B cell (primary cell): ENCODE data around the gene SCUBE1.

ENCODE experiments used
- EZH2 ChIP-seq: IDR thresholded peaks from 2 replicates; pipeline ENCODE4 v1.6.1; 2012; ENCODE audit warnings: borderline replicate concordance, low read depth, mild to moderate bottlenecking, moderate library complexity, low read length; ENCODE audit not compliant: insufficient read depth, poor library complexity, severe bottlenecking
- TF ChIP-seq, protein P1 (sequence below): fragments of 200-600 bp; IDR thresholded peaks from one replicate; pipeline ENCODE4 v1.8.0; 2022; ENCODE audit warnings: antibody characterized with exemption, mild to moderate bottlenecking

DNA sequence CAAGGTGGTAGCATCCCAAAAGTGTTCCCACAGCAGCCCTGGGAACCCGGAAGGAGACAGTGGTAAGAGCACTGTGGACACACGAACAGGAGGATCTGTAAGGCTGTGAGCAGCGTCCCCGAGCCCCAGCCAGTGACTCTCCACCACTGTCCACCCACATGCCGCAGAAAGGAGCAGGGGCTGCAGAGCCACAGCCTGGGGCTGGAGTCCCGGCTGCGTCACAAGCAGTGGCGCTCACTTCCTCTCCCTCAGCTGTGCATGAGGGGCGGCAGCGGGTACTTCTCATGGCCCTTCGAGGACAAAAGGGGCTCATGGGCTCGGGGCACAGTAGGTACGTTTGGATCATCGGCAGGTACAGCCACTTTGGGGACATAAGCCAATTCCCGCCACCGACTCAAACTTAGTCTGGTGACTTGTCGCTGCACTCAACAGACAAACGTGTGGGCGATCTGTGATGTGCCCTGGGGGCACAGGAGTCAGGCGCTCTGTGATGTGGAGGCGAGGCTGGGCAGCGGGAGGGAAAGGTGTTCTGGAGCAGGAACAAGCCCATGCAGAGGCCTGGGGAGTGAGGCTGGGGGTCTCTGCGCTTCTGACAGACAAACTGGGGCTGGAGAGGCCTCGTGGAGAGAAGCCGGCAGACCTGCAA is 68.5 kb downstream of the SCUBE1 start:
- TF ChIP-seq, protein P1, sequence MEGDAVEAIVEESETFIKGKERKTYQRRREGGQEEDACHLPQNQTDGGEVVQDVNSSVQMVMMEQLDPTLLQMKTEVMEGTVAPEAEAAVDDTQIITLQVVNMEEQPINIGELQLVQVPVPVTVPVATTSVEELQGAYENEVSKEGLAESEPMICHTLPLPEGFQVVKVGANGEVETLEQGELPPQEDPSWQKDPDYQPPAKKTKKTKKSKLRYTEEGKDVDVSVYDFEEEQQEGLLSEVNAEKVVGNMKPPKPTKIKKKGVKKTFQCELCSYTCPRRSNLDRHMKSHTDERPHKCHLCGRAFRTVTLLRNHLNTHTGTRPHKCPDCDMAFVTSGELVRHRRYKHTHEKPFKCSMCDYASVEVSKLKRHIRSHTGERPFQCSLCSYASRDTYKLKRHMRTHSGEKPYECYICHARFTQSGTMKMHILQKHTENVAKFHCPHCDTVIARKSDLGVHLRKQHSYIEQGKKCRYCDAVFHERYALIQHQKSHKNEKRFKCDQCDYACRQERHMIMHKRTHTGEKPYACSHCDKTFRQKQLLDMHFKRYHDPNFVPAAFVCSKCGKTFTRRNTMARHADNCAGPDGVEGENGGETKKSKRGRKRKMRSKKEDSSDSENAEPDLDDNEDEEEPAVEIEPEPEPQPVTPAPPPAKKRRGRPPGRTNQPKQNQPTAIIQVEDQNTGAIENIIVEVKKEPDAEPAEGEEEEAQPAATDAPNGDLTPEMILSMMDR, result no peak
- TF ChIP-seq EZH2, result no peak
